NCI-H1694 (cell line): ENCODE data around the gene HSPB9.

Experiments used
- DNase-seq: peaks from one replicate; lab custom pipeline; 2025; lab: John Stamatoyannopoulos, UW

The HSPB9 gene, protein sequence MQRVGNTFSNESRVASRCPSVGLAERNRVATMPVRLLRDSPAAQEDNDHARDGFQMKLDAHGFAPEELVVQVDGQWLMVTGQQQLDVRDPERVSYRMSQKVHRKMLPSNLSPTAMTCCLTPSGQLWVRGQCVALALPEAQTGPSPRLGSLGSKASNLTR

DNA sequence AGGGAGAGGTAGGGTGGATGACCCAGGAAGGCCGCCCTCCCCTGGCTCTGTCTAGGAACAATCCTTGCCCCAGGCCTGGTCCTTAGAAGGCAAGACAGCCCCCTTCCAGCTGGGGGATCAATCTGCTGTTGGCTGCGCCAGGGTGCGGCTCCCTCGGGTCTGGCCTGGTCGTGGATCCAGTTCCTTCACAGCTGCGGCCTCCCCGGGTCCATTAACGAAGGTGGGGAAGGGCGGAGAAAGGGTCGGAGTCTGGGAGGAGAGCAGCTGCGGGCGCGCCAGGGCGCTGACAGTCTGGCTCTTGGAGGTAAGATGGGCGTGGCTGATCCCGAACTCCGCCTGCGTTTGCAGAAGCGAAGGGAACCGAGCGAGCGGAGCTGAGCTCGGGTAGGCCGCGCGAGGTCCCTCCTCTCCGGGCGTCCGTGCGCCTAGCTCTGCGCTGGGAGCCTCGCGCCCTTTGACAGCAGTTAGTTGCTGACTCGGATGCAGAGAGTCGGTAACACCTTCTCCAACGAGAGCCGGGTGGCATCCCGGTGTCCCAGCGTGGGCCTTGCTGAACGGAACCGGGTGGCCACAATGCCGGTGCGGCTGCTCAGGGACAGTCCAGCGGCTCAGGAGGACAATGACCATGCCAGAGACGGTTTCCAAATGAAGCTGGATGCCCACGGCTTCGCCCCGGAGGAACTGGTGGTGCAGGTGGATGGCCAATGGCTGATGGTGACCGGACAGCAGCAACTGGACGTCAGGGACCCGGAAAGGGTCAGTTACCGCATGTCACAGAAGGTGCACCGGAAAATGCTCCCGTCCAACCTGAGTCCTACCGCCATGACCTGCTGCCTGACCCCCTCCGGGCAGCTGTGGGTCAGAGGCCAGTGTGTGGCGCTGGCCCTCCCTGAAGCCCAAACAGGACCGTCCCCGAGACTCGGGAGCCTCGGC, at the start of gene HSPB9:
Gene HSPB9, plus strand, starts transcription at position 434 of the 933 bp plus-strand sequence. Its CDS starts 47 bp downstream, at position 481.
- no peak for DNase-seq

DNA sequence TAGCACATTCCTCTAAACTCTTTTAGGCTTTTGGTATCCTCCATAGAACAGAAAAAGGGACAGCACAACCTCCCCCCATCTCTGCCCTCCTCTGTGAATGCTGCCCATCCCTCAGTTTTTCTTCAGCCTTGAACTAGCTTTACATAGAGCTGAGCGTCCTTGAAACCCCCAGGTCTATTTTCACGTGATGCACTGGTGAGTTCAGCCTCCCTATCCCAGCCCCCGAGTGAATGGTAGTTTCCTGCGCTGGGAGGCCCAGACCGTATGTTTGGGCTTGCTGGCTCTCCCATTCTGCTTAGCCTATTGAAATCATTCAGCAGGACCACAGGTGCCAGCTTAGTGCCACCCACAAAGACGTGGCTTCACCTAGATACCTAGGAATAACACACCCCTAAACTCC, 46.8 kb upstream of the HSPB9 start:
- DNase-seq, result no peak

DNA sequence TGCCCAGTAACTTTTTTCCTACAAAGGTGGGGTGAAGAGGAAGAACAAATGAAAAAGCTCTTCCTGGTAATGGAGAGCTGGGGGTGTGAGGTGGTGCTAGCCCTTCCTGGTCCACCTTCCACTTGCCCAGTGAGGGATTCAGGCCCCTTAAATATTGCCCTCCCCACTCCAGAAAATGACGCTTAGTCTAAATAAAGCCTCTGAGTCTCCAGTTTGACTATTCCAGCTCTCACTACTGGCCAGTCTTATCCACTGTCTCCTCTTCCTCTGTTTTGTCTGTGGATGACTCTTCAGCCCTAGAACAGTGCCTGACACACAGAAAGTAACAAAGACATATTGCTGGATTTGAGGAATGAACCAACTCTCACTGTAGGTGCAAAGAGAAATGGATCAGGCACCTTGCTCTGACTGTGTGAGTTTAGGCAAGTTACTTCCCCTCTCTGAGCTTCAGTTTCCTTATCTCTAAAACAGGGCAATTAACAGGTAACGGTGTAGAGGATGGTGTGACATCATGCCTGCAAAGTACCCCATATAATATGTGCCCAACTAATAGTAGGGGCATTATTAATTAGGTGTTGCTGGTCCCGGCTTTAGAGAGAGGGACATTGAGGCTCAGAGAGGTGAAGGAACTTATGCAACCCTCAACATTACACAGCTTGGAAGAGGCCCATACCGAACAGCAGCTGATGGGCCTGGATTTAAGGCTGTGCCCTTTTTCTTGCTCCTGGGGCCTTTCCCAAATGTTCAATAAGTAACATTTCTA, 45.6 kb upstream of the HSPB9 start:
- DNase-seq, result no peak

DNA sequence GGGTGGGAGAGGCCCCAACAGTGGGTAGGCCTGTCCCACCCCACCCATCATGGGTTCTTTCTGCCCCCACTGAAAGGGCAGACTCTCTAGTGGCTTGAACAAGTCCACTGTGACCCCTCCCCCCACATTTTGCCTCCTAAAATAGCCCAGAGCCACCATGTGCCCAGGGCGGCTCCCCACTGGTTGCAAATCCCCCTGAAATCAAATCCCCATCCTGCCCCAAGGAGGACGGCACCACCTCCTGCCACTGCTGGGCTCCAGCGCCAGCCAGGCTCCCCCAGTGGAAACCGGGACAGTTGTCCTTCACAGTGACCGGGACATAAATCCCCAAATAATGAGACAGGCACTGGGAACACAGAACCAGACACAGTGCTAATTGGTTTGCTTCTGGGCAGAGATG, 44.8 kb upstream of the HSPB9 start:
- DNase-seq, result no peak

DNA sequence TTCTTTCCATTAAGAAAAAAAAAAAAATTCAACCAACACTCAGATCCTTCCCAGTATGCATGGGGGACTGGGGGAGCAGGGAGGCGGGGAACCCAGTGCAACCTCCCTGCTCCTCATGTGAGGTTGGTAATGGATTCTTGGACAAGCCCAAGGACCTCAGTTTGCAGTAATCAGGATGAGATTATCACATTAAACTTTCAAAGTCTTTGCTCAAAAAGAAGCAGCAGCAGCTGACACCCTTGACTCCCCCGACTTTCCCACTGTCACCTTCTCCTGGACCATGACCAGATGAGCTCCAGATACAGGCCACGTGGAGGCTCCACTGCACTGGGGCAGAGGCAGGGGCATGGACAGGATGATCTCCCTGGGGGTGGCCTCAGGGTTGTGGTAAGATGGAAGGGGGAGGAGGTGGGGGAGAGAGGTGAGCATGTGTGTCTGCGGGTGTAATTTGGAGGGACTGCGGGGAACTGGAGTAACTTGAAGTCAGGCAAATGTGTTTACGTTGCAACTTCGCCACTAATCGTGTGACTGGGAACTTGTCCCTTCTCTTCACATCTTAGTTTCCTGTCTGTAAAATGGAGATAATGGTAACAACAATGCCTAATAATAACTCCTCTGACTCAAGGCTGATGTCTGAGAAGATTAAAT, 44.1 kb upstream of the HSPB9 start:
- no peak for DNase-seq

DNA sequence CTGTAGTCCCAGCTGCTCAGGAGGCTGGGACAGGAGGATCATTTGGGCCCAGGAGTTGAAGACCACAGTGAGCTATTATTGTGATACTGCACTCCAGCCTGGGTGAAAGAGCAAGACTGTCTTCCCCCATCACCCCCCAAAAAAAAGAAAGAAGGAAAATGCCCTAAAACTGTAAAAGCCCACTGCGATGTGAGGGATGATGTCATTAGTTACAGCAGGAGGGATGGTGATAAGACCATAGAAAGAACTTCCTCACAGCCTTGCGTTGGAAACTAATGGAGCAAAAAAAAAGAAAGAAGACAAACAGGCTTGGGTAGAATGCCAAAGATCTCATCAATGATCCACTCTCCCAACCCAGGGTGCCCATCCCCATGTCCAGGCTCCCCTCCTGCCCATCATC, 43.1 kb upstream of the HSPB9 start:
- DNase-seq, result no peak

DNA sequence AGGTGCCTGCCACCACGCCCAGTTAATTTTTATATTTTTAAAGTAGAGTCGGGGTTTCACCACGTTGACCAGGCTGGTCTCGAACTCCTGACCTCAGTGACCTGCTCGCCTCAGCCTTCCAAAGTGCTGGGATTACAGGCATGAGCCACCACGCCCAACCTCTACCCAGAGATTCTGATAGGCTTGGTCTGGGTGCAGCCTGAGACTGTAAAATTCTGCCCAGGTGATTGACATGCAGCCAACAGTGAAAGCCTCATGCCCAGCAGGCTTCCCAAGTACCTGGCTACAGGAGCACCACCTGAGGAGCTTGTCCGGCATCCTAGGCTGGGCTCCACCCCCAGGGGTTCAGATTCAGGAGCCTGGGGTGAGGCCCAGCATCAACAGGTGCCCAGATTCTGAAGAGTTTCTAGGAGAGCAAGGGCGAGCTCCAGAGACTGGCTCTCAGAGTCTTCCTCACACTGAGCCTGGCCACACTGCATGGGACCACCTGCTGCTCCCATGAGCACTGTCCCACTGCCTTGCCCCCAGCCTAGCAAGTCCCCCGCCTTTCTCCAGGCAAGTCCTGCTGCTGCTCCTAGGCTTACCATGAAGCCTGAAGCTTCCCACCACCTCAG, 41.0 kb upstream of the HSPB9 start:
- no peak for DNase-seq

DNA sequence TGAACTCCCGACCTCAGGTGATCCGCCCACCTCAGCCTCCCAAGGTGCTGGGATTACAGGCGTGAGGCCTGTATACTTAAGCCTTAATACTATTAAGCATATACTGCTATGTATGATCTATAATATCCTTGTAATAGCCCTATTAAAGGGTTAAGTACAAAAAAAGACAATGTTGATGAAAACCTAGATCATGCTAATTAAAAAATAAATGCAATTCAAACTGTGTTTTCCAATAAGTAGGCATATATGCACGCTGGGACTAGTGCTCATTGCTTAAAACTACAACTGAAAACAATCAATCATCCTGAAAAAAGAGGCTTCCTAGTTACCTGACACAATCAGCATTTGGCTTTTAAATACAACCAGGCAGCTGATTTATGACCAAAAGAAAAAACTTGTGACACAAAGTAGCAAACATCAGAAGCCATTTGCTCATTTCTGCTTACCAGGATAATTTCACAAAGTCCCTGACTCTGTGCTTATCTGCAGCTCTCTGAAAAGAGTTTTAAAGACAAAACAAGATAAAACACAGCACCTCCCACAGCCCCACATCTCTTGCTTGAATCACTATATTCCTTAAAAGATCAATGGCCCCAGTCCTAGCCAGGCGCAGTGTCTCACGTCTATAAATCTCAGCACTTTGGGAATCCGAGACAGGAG, 35.4 kb upstream of the HSPB9 start:
- no peak for DNase-seq

DNA sequence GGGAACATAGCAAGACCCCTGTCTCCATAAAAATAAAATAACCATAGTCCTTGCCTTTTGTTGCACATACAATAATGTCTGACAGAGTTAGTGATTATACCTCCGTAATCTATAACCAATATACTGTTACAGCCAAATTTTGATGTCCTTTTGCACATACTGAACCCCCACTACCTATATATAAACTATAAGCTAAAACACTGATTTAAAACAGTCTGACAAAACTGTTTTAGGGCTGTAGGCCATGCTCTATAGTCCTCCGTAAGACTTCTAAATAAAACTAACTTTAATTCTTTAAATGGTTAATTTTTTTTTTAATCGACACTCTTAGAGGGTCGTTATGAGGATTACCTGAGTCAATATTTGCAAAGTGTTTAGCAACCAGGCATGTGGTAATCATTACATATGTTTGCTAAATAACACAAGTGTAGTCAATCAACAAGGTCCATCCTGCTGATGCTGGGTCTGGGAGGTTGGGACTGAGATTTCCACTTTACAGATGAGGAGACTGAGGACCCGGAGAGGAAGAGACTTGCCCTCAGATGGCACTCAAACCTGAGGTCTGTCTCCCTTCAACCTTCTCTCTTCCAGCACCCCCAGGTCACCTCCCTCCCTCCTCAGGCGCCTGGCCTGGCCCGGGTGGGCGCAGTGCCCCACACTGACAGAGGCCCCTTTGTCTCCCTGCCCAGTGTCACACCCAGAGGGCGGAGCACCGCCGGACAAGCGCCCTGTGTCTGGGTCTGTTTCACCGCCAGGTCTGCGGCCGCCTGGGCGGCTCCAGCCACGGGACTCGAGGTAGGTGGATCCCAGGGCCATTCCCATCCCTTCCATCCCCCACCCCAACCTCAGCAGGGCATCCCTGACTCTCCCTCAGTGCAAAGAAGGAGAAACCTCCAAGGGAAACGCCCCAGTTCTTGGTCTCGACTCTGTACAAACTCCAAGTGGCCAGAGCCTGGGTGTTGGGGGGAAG, 34.6 kb upstream of the HSPB9 start:
- no peak for DNase-seq

DNA sequence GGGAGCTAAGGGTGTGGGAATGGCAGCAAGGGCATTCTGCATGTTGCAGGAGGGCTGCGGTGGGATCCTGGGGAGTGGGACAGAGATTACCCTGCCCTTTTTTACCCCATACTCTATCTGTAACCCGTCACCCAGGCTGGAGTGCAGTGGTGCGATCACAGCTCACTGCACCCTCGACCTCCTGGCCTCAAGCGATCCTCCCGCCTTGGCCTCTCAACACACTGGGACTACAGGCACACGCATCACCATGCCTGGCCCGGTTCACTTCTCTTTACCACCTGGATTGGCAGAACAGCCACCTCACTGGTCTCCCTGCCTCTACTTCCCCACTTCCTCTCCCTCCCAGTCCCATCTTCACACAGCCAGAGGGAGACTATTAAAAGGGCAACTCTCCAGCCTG, 33.9 kb upstream of the HSPB9 start:
- DNase-seq, result no peak

DNA sequence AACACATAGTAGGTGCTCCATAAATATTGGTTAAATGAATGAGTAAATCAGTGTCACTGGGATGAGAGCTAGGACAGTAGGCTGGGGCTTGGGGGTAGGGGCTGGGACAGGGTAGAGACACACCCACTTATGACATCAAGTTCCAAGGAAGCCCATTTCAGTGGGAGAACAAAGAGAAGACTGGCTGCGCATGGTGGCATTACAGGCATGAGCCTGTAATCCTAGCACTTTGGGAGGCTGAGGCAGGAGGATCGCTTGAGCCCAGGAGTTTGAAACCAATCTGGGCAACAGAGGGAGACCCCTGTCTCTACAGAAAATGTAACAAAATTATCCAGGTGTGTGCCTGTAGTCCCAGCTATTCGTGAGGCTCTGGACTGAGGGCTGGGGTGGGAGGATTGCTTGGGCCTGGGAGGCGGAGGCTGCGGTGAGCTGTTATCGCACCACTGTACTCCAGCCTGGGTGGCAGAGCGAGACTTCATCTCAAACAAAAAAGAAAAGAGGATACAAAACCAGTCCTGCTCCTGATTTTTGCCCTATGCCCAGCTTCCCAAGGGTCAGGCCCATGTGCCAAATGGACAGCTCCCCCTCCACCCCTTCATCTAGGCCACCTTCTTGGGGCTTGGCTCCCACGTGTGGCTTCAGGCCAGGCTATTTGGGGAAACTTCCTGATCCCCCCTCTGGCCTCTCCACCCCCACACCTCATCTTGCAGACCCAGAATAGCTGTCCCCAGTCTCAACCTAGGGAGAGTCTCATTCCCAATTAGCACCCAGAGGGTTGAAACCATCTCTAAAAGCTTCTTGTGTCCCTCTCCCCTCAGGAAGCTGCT, 31.4 kb upstream of the HSPB9 start:
- DNase-seq, result no peak

DNA sequence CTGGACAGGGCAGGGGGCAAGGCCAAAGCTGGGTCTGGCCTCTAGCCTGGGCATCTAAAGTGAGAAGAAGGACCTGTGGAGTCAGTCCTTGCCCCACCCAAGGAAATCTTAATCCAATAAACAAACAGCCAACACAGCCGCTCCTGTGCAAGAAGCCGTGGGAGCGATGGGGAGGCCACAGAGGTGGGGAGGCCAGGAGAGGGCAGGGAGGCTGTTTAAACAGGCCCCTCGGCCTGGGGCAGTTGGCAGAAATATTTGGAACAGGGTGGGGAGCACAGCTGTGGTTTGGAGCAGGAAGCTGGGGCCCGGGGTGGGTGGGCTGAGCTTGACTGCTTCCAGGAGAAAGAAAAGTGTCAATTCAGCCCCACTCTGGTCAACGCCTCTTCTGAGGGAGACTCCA, 29.7 kb upstream of the HSPB9 start:
- no peak for DNase-seq

DNA sequence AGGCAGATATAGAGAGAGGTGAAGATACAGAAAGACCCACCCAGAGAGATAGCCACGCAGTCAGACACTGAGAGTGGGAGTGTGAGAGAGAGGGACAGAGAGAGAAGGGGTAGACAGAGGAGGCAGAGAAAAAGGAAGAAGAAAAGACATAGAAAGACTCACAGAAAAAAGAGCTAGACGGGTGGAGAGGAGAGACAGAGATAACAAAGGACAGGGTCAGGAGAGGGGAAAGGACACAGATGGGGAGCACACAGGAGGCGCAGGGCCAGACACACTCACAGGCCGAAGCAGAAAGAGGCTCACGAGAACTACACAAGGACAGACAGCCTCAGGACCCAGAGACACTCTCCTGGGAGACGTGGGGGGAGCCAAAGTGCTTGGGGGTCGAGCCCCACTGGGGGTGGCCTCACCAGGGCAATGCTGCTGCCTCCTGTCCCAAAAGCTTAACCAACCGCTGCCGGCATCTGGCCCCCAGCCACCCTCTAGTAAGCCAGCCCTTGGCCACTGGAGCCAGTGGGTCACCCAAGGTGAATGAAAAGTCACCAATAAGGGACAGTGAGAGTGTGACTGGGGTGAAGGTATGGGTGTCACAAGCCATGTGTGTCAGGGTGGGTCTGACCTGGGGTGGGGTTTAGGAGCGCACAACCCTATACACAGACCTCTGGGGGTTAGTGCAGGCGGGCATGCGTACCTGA, 28.1 kb upstream of the HSPB9 start:
- DNase-seq, result no peak

DNA sequence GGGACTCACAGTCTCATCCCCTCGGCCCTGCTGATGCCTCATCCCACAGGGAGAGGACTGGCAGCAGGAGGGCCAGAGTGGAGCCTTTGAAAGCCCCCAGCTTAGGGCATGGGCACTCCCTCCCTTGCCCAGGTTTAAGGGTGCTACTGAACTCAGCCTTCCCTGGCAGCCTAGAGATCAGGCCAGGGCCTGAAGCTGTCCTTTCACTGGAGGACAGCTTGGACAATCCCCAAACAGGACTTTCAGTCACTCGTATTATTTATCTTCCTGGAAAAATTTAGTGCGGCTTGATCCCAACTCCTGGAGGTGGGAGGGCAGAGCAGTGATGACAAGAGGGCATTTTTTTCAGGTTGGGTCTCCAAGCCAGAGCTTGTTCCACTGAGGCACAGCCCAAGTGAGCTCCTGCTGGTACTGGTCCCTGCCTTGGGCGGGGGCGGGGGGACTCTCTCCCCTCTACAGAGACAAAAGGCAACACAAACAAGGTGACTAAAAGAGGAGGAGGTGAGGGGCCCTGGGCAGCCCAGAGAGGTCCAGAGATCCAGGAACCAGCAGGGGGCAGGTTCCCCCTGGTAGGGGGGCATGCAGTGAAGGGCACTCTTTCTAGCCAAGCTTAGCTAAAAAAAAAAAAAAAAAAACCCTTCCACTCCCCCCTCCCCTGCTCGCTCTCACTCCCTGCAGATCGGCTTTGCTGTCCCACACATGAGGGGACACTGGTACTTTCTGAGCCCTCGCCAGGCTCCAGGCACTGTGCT, 26.1 kb upstream of the HSPB9 start:
- no peak for DNase-seq

DNA sequence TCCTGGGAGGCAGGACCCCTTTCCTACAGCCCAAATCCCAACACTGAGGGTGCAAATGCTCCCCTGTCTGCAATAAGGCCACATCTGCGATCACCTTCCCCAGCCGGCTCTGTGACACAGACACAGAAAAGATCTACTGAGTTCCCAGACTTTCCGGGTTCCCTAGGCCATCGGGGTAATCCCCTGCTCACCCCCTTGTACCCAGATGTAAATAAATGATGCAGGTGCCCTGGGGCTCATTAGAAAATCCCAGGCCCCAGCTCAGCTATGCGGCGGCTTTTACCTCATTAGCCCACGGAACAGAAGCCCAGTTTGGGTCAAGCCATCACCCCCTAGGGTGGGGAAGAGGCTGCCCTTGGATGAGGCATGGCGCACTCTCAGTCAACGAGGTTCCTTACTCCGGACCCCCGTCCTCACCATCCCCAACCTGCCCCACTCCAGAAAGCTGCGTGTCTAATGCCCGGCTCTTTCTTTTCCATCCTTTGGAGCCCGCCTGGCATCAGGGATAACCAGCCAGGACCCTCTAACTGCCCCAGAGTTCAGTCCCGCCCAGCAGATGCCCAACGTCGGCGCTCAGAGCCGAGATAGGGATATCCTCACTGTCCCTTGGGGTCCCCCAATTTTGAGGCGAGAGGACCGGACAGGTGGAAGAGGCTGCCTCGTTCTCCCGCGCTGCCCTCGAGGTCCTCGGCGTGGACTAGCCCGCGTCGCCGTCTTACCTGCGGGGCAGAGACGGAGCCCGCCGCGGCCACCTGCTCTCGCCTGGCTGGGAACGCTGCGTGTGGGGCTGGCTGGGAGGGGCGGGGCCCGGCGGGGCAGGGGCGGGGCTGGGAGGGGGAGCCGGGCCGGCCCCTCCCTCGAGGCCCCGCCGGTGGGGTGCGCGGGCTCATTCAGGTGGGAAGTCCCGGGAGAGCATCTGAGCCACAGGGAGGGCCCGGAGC, 24.6 kb upstream of the HSPB9 start, which contains the start of gene ZNF385C:
Gene ZNF385C, minus strand, starts transcription at position 783 of the 941 bp plus-strand sequence. CDS start 35,417 bp downstream, outside the sequence.
- no peak for DNase-seq

DNA sequence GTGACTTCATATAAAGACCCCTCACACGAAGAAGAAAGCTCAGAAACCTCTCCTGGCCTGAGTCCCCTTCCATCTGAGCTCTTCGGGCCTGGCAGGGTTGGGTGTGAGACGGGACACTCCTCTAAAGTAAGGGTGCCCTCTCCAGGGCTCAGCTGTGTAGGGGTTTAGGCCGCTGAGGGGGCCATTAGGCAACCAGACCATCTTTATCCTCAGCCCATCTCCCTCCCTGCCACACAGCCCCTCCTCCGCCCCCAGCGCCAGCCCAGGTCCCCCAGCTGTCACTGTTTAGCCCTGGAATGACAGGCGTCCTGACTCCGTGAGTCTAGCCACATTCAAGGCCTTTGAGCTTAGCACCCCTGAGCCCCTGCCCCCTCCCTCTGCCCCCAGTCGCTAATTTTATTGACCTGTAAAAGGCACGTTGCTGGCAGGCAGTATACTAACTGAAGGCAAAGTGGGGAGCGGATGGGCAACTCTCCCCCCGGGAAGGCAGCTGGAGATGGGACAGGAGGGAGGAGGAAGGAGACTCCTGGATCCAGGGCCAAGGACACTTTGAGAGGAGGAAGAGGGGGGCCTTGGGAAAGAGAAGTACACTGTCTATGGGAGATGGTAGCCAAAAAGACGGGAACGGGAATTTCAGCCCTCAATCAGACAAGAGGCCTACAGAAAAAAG, 23.7 kb upstream of the HSPB9 start:
- DNase-seq, result peak; percentile 46
